ENCODE data around the gene ATXN7L3.

ATXN7L3 gene

GRCh38 chr17:44186307-44187130 lies 13.2 kb downstream of the ATXN7L3 start, which contains the start of gene TMUB2:
TSS of gene TMUB2 (plus strand) at chr17:44186972. CDS start at chr17:44187709, 737 bp downstream.
- POLR2A ChIA-PET, result interaction anchor here (0.6 to 1.4 kb wide), 9 partner anchors 11 to 130 kb away, joined by 3 to 5 read pairs (median 3); partner anchors contain the start of genes ASB16 and ATXN7L3
- H3K4me3 ChIP-seq (ENCODE audit: low read depth, low read length), result peak within 1 kb of the TSS; percentile 100
- CTCF ChIA-PET, result interaction anchor here (0.5 to 4.6 kb wide), 11 partner anchors 11 to 243 kb away, joined by 3 to 41 read pairs (median 4); partner anchors contain the start of genes ASB16, HDAC5 and UBTF
- peak; percentile 97 for DNase-seq (ENCODE audit: low read depth, low spot score)
- TF ChIP-seq, protein P1, sequence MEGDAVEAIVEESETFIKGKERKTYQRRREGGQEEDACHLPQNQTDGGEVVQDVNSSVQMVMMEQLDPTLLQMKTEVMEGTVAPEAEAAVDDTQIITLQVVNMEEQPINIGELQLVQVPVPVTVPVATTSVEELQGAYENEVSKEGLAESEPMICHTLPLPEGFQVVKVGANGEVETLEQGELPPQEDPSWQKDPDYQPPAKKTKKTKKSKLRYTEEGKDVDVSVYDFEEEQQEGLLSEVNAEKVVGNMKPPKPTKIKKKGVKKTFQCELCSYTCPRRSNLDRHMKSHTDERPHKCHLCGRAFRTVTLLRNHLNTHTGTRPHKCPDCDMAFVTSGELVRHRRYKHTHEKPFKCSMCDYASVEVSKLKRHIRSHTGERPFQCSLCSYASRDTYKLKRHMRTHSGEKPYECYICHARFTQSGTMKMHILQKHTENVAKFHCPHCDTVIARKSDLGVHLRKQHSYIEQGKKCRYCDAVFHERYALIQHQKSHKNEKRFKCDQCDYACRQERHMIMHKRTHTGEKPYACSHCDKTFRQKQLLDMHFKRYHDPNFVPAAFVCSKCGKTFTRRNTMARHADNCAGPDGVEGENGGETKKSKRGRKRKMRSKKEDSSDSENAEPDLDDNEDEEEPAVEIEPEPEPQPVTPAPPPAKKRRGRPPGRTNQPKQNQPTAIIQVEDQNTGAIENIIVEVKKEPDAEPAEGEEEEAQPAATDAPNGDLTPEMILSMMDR (IDR thresholded peaks at IDR 0.05; ENCODE audit: insufficient read depth, low read length, missing control alignments), result no peak

- DNase-seq (ENCODE audit: low read depth, low spot score), result no peak
- ChIA-PET CTCF (interaction anchor here (0.9 to 4.6 kb wide), 8 partner anchors 8 to 306 kb away, joined by 3 to 41 read pairs (median 4); partner anchors contain the start of gene ASB16), POLR2A (no interaction called here)
- no peak overlapping the region for H3K4me3 ChIP-seq (ENCODE audit: low read depth, low read length)
- TF ChIP-seq, protein P1 (IDR thresholded peaks at IDR 0.05; ENCODE audit: insufficient read depth, low read length, missing control alignments), result no peak
These were observed 15.4 kb downstream of the ATXN7L3 start for GRCh38 chr17:44184212-44184810.

DNA sequence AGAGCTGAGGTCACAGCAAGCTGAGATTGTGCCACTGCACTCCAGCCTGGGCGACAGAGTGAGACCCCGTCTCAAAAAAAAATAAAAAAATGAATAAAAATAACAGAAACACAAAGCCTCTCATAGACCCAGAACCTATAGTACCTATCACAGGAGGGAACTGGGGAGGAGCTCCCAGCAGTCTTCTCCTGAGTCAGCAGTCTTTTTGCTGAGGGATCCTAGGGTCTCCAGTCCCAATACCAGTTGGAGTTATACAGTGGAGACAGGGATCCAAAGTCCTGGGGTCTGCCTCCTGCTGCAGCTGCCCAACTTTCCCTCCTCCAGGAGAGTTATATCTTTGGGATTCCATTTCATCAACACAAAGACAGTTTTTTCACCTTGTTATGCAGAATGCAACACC lies 16.7 kb downstream of the ATXN7L3 start:
- POLR2A ChIA-PET, result no interaction called here
- no peak for DNase-seq (ENCODE audit: low read depth, low spot score)
- TF ChIP-seq, protein P1 (IDR thresholded peaks at IDR 0.05; ENCODE audit: insufficient read depth, low read length, missing control alignments), result no peak
- H3K4me3 ChIP-seq (ENCODE audit: low read depth, low read length), result no peak overlapping the region
- CTCF ChIA-PET, result interaction anchor here (1.0 to 4.6 kb wide), 5 partner anchors 14 to 305 kb away, joined by 3 to 41 read pairs (median 3); partner anchors contain the start of gene ASB16

- no peak for DNase-seq (ENCODE audit: low read depth, low spot score)
- POLR2A ChIA-PET, result no interaction called here
- TF ChIP-seq, protein P1 (IDR thresholded peaks at IDR 0.05; ENCODE audit: insufficient read depth, low read length, missing control alignments), result no peak
- H3K4me3 ChIP-seq (ENCODE audit: low read depth, low read length), result no peak overlapping the region
- CTCF ChIA-PET, result interaction anchor here (1.7 kb wide), 1 partner anchor 10 kb away, joined by 4 read pairs; no protein-coding TSS in a partner anchor
These were observed 21.6 kb downstream of the ATXN7L3 start for GRCh38 chr17:44178133-44178532.

DNA sequence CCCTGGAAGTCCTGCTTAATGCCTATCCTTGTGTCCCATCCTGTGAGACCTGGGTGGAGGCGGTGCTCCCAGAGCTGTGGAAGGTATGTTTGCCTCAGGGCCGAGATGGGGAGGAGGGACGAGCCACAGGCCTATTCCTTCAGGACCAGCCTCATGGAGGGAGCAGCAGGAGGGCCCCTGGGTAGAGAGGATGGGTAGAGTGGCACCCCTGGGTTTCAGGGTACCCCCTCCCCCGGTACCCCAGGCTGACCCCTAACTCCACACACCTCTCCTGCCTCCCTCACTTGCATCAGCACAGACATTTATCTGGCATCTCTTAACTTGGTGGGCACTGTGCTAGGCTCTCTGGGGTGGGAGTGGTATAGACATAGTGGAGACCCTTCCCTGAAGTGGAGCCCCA lies 22.0 kb downstream of the ATXN7L3 start:
- no peak overlapping the region for H3K4me3 ChIP-seq (ENCODE audit: low read depth, low read length)
- no peak for DNase-seq (ENCODE audit: low read depth, low spot score)
- ChIA-PET CTCF (no interaction called here), POLR2A (no interaction called here)
- TF ChIP-seq, protein P1 (IDR thresholded peaks at IDR 0.05; ENCODE audit: insufficient read depth, low read length, missing control alignments), result no peak

All from AG04449 (cell line).